ENCODE measurements around the gene VKORC1. TPM values are rescaled to one million over a fixed set of nuclear protein-coding genes. Genes with fewer than 3 reads are reported as not detected.
"Not testable (repeated sequence)": the region's sequence is repeated elsewhere in the genome, so short reads cannot be mapped to it uniquely, and the experiment has no call there.

Gene VKORC1
- total and polyA plus RNA-seq, 5 donors from 2014 or later, result 38.1 to 113 (median 103) TPM

DNA sequence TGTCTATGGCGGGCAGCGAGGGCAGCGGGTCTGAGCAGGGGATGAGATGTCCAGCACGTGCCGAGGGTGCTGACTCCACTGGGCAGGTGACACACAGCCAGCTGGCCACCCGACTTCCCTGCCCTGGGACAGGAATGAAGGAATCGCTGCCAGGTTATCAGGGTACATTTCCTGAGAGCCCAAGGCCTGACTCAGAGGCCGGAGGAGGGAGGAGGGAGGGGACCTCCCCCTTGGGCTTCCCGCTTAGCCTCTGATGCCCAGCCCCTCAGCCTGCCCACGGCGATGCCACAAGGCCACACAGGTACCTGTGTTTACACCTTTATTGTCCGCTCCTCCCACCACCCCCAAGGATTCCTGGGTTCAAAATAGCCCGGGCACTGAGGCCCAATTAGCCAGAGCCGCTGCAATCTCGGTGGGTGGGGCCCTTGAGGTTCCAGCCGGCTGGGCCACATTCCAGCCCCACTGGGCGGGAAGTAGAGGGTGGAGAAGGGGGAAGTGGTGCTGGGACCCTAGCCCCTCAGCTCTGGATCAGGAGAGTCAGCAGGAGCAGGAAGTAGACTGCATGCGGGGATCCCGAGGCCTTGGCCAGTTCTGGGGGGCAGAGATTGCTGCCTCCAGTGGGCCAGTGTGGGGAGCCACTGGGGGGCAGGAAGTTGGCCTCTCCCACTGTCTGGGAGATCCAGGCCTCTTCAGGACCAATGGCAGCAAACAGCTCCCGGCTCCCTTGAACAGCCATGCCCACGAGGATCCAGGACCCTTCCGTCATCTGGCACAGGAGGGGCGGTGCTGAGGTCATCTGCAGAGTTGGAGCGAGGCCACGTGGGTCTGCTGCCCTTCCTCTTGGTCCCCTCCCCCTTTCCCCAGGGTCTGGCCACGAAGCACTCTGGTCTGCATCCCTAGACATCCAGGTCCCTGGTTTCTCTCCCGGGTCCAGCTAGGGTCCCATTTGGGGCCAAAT, 44.3 kb upstream of the VKORC1 start:
- no peak for DNase-seq
- peaks cover 3% of the 10 kb centered on the region for H3K27me3 Mint-ChIP-seq

DNA sequence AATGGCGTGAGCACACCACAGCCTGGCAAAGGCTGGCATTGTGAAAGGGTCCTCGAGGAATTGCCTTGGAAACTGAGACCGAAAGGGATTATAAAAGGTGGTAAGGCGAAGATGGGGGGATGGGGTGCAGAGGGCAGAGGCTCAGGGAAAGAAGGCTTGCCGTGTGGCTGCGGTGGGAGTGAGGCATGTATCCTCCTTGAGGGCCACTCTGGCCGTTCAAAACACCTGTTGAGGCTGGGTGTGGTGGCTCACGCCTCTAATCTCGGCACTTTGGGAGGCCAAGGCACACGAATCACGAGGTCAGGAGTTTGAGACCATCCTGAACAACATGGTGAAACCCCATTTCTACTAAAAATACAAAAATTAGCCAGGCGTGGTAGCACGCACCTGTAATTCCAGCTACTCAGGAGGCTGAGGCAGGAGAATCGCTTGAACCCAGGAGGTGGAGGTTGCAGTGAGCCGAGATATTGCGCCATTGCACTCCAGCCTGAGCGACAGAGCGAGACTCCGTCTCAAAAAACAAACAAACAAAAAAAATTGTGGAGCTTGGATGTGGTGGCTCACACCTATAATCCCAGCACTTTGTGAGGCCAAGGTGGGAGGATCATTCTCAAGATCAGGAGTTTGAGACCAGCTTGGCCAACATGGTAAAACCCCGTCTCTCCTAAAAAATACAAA, 42.4 kb upstream of the VKORC1 start:
- not testable (repeated sequence) for H3K4me3 Mint-ChIP-seq; H3K9me3 ChIP-seq (ENCODE audit: control insufficient read depth in 2 of 2, low read length in 2 of 2); DNase-seq; H3K27ac ChIP-seq (ENCODE audit: insufficient read depth, low read length, poor library complexity, severe bottlenecking); H3K36me3 ChIP-seq (ENCODE audit: control insufficient read depth, insufficient read depth, low read length); H3K9me3 Mint-ChIP-seq; H3K27me3 ChIP-seq (ENCODE audit: control insufficient read depth, insufficient read depth, low read length); H3K4me3 ChIP-seq (ENCODE audit: low read depth, low read length); H3K4me1 ChIP-seq (ENCODE audit: control insufficient read depth, insufficient read depth, low read length, poor library complexity, severe bottlenecking); ATAC-seq (ENCODE audit: low read depth in 2 of 2); H3K27ac Mint-ChIP-seq; H3K27me3 Mint-ChIP-seq; H3K4me1 Mint-ChIP-seq; H3K36me3 Mint-ChIP-seq

More for the DNA sequence above, 44.3 kb upstream of the VKORC1 start:
- ATAC-seq (ENCODE audit: low read depth in 2 of 2), result no peak
- Histone ChIP-seq H3K36me3 (ENCODE audit: control insufficient read depth, insufficient read depth, low read length) (no peaks in the 10 kb centered on the region), H3K4me1 (ENCODE audit: control insufficient read depth, insufficient read depth, low read length, poor library complexity, severe bottlenecking) (peaks cover 19% of the 10 kb centered on the region), H3K27me3 (ENCODE audit: control insufficient read depth, insufficient read depth, low read length) (no peaks in the 10 kb centered on the region), H3K27ac (ENCODE audit: insufficient read depth, low read length, poor library complexity, severe bottlenecking) (no peak overlapping the region), H3K4me3 (ENCODE audit: low read depth, low read length) (no peak overlapping the region), H3K9me3 (ENCODE audit: control insufficient read depth in 2 of 2, low read length in 2 of 2) (no peaks in the 10 kb centered on the region)
- peaks cover 4 to 13% (median 7%) of the 10 kb centered on the region in 4 donors for H3K4me1 Mint-ChIP-seq
- no peak overlapping the region for H3K27ac Mint-ChIP-seq
- no peak overlapping the region for H3K4me3 Mint-ChIP-seq
- H3K9me3 Mint-ChIP-seq, result no peaks in the 10 kb centered on the region
- H3K36me3 Mint-ChIP-seq, result no peaks in the 10 kb centered on the region

DNA sequence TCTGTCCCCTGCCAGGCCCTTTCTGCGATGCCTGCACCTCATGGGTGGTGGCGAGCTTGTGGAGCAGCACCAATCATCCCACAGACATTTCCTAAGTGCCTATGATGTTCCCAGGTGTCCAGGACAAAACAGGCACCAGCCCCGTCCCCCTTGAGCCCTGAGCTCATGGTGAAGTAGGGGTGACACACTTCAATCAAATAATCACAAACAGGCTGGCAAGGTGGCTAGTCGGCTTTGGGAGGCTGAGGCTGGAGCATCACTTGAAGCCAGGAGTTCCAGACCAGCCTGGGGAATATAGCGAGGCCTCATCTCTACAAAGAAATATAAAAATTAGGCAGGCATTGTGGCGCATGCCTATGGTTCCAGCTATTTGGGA, 41.7 kb upstream of the VKORC1 start:
- Histone ChIP-seq H3K36me3 (ENCODE audit: control insufficient read depth, insufficient read depth, low read length) (peaks cover 11% of the 10 kb centered on the region), H3K27me3 (ENCODE audit: control insufficient read depth, insufficient read depth, low read length) (no peaks in the 10 kb centered on the region), H3K4me1 (ENCODE audit: control insufficient read depth, insufficient read depth, low read length, poor library complexity, severe bottlenecking) (no peaks in the 10 kb centered on the region), H3K9me3 (ENCODE audit: control insufficient read depth in 2 of 2, low read length in 2 of 2) (no peaks in the 10 kb centered on the region), H3K27ac (ENCODE audit: insufficient read depth, low read length, poor library complexity, severe bottlenecking) (no peak overlapping the region), H3K4me3 (ENCODE audit: low read depth, low read length) (no peak overlapping the region)
- ATAC-seq (ENCODE audit: low read depth in 2 of 2), result no peak
- Mint-ChIP-seq H3K4me3 (no peak overlapping the region), H3K9me3 (peaks cover 0 to 1% (median 0%) of the 10 kb centered on the region in 7 donors), H3K27me3 (no peaks in the 10 kb centered on the region), H3K36me3 (peaks cover 3% of the 10 kb centered on the region), H3K27ac (no peak overlapping the region), H3K4me1 (peaks cover 0 to 4% (median 0%) of the 10 kb centered on the region in 4 donors)
- DNase-seq, result no peak

DNA sequence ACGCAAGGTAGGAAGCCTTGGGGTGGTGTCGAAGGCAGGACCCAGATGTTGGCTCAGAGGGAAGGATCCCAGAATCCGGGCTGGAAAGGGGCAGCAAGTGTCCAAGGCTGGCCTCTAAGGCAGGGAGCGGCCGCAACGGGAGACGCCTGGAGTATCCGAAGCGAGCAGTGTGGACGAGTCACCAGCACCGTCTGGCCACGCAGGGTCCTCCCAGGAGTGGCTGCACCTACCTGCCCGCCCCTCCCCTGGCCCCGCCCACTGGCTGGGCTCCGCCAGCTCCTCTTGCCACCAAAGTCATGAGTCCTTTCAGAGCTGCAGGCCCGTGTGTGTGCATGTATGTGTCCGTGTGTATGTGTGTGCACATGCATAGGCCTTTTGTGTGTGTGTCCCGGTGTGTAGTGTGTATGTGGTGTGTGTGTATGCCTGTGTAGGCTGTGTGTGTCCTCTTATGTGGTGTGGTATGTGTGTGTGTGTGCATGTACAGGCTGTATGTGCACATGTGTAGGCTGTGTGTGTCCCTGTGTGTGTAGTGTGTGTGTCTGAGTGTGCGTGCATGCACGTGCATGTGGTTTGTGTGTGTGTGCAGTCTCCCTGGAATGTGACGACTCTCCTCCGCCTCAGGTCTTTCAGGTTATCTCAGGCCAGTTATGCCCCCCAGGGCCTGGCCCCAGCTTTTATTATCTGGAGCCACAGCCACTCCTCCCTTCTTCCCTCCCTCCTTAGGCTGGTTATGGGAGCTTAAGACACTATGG, 41.1 kb upstream of the VKORC1 start, which contains the start of gene PRSS8:
PRSS8 (minus strand) TSS at position 193 of the 752 bp plus-strand sequence. CDS start 229 bp downstream, outside the sequence.
- peaks cover 0 to 1% (median 0%) of the 10 kb centered on the region in 7 donors for H3K9me3 Mint-ChIP-seq

DNA sequence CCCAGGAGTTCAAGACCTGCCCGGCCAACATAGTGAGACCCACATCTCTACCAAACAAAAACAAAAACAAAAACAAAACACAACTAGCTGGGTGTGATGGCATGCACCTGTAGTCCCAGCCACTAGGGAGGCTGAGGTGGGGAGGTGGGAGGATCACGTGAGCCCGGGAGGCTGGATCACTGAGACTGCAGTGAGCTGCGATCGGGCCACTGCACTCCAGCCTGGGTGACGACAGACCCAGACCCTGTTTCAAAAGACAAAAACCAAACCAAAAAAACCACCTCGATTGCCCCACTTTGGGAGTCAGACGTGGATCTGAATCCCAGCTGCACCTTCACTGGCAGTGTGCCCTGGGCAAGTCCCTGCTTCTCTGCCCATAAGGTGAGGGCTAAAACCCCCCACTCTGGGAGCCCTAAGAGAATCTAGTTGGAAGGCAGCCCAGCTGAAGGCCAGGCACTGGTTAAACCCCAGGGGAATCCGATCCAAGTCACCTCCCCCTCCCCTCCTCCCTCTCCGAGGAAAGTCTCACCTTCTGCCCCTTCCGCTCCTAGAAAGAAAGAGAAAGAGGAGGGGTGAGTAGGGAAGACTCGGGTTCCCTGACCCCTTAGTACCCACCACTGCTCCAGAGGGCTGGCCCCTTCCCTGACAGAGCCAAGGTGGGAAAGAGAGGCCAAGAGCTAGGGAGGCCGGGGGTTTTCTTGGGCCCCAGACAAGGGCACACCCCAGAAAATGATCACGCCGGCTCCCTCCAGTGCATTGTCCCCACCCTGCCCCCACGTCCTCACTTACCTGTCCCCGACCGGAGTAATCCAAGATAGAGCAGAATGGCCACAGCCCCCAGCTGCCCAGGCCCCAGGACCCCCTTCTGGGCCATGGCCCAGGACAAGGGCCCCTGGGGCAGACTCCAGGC, 40.3 kb upstream of the VKORC1 start:
- Mint-ChIP-seq H3K27ac (no peak overlapping the region), H3K36me3 (peaks cover 6% of the 10 kb centered on the region), H3K4me1 (peaks cover 0 to 4% (median 0%) of the 10 kb centered on the region in 4 donors), H3K9me3 (peaks cover 0 to 1% (median 0%) of the 10 kb centered on the region in 7 donors), H3K27me3 (no peaks in the 10 kb centered on the region), H3K4me3 (no peak overlapping the region)
- DNase-seq (no peak), ATAC-seq (ENCODE audit: low read depth in 2 of 2) (no peak)
- Histone ChIP-seq H3K4me3 (ENCODE audit: low read depth, low read length) (no peak overlapping the region), H3K27me3 (ENCODE audit: control insufficient read depth, insufficient read depth, low read length) (no peaks in the 10 kb centered on the region), H3K9me3 (ENCODE audit: control insufficient read depth in 2 of 2, low read length in 2 of 2) (no peaks in the 10 kb centered on the region), H3K36me3 (ENCODE audit: control insufficient read depth, insufficient read depth, low read length) (peaks cover 19% of the 10 kb centered on the region), H3K4me1 (ENCODE audit: control insufficient read depth, insufficient read depth, low read length, poor library complexity, severe bottlenecking) (no peaks in the 10 kb centered on the region), H3K27ac (ENCODE audit: insufficient read depth, low read length, poor library complexity, severe bottlenecking) (no peak overlapping the region)

More for the DNA sequence above, 41.1 kb upstream of the VKORC1 start, which contains the start of gene PRSS8:
- no peaks in the 10 kb centered on the region for H3K9me3 ChIP-seq (ENCODE audit: control insufficient read depth in 2 of 2, low read length in 2 of 2)
- peak within 1 kb of the TSS in 2 of 3 donors; percentile 12 to 73 for H3K27ac Mint-ChIP-seq
- peaks cover 0 to 4% (median 0%) of the 10 kb centered on the region in 4 donors for H3K4me1 Mint-ChIP-seq
- no peak within 1 kb of the TSS for H3K27ac ChIP-seq (ENCODE audit: insufficient read depth, low read length, poor library complexity, severe bottlenecking)
- ATAC-seq (ENCODE audit: low read depth in 2 of 2), result no peak
- no peaks in the 10 kb centered on the region for H3K27me3 Mint-ChIP-seq
- H3K4me3 ChIP-seq (ENCODE audit: low read depth, low read length), result no peak within 1 kb of the TSS
- no peaks in the 10 kb centered on the region for H3K27me3 ChIP-seq (ENCODE audit: control insufficient read depth, insufficient read depth, low read length)
- no peak for DNase-seq
- peaks cover 14% of the 10 kb centered on the region for H3K36me3 ChIP-seq (ENCODE audit: control insufficient read depth, insufficient read depth, low read length)
- peaks cover 3% of the 10 kb centered on the region for H3K36me3 Mint-ChIP-seq
- no peak within 1 kb of the TSS for H3K4me3 Mint-ChIP-seq
- no peaks in the 10 kb centered on the region for H3K4me1 ChIP-seq (ENCODE audit: control insufficient read depth, insufficient read depth, low read length, poor library complexity, severe bottlenecking)

DNA sequence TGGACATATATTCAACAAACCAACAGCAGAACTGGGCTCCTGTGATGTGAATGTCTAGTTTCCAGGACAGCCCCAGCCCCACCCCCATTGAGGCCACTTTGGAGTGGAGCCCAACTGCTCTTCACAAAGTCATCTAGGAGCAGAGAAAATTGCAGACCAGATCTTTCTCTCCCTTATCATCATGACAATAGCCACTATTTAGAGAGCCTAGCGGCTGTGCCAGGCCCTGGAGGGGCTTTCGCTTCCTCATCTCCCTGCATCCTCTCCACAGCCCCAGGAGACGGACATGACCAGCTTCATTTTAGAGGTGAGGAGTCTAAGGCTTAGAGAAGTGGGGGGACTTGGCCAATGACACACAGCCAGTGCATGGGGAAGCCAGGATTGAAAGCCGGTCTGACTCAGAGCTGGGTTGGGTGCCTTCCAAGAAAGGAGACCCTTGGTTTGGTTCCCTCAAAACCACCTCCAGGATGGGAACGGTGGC, 39.5 kb upstream of the VKORC1 start:
- H3K4me1 ChIP-seq (ENCODE audit: control insufficient read depth, insufficient read depth, low read length, poor library complexity, severe bottlenecking), result no peaks in the 10 kb centered on the region
- H3K36me3 ChIP-seq (ENCODE audit: control insufficient read depth, insufficient read depth, low read length), result peaks cover 26% of the 10 kb centered on the region
- Mint-ChIP-seq H3K4me3 (no peak overlapping the region), H3K27me3 (no peaks in the 10 kb centered on the region), H3K9me3 (peaks cover 0 to 1% (median 0%) of the 10 kb centered on the region in 7 donors), H3K36me3 (peaks cover 6% of the 10 kb centered on the region), H3K4me1 (peaks cover 0 to 4% (median 0%) of the 10 kb centered on the region in 4 donors), H3K27ac (no peak overlapping the region)
- ATAC-seq (ENCODE audit: low read depth in 2 of 2), result no peak
- no peak overlapping the region for H3K4me3 ChIP-seq (ENCODE audit: low read depth, low read length)
- no peaks in the 10 kb centered on the region for H3K27me3 ChIP-seq (ENCODE audit: control insufficient read depth, insufficient read depth, low read length)
- DNase-seq, result no peak
- no peaks in the 10 kb centered on the region for H3K9me3 ChIP-seq (ENCODE audit: control insufficient read depth in 2 of 2, low read length in 2 of 2)
- no peak overlapping the region for H3K27ac ChIP-seq (ENCODE audit: insufficient read depth, low read length, poor library complexity, severe bottlenecking)
